K562 (cell line): ENCODE results near the gene LRRC41. TPM values are rescaled to one million over a fixed set of nuclear protein-coding genes. Genes with fewer than 3 reads are reported as not detected.
"Not testable (repeated sequence)": the region's sequence is repeated elsewhere in the genome, so short reads cannot be mapped to it uniquely, and the experiment has no call there.

Source experiments
- ATAC-seq: fragments of 200-7000 bp; cut with Tn5 transposase; 3 replicates; pipeline ENCODE4 v1.9.1; 2020; ENCODE audit warnings: moderate library complexity
- BruUV-seq: library from RNA; stranded (reverse); fragments of 400-500 nt; replicated peaks from 2 replicates; lab custom pipeline; 2021; lab: Mats Ljungman, UMichigan
- CTCF ChIA-PET: fragments of 300-600 bp; formaldehyde crosslinking; extraction: SDS; loops from one replicate; lab custom pipeline; 2021; ENCODE audit warnings: low intra/inter-chr PET ratio; lab: Yijun Ruan, JAX
- POLR2A ChIA-PET: fragments of 300-600, 350-650 bp; sonication (Branson Sonifier 250); formaldehyde crosslinking; extraction: SDS; loops from one replicate; lab custom pipeline; 2021; ENCODE audit warnings: antibody characterized with exemption, inconsistent platforms; lab: Yijun Ruan, JAX
- DNase-seq, 4 experiments: peaks; one replicate each; pipeline versions ENCODE4 v3.0.0 to v3.0.0-alpha.2; 2011 to 2018; ENCODE audit warnings: low spot score in 3 of 4, mixed read lengths in 3 of 4; ENCODE audit errors: extremely low read depth in 1 of 4
- FAIRE-seq: peaks from 2 replicates; lab custom pipeline; 2011; peaks lifted over from hg19 to GRCh38; lab: Jason Lieb, UNC
- H2AFZ ChIP-seq: 2 replicates; pipeline ENCODE4 v1.6.0; 2011; ENCODE audit warnings: low read depth, low read length, control low read depth, inconsistent platforms
- H3K27ac ChIP-seq: fragments of 200-600 bp; 3 replicates; pipeline ENCODE4 v1.8.0; 2011; ENCODE audit warnings: low read depth, mild to moderate bottlenecking, control low read depth, inconsistent platforms, low read length, moderate library complexity, mixed read lengths; ENCODE audit errors: extremely low read depth
- H3K27me3 ChIP-seq, 2 experiments: fragments of 300-600 bp in 1 of 2; 2 replicates in 1 of 2; 3 replicates in 1 of 2; pipeline versions ENCODE4 v1.6.0 to v1.8.0; 2011; ENCODE audit warnings: inconsistent platforms in 2 of 2, low read length in 2 of 2, mild to moderate bottlenecking in 1 of 2, mixed read lengths in 1 of 2, moderate library complexity in 1 of 2; ENCODE audit not compliant: control insufficient read depth in 2 of 2, insufficient read depth in 2 of 2
- H3K36me3 ChIP-seq: fragments of 300-600 bp; 3 replicates; pipeline ENCODE4 v1.8.0; 2011; ENCODE audit warnings: mild to moderate bottlenecking, low read length, inconsistent platforms; ENCODE audit not compliant: control insufficient read depth, insufficient read depth
- H3K4me1 ChIP-seq, 2 experiments: fragments of 200-600 bp in 1 of 2; replicated peaks in 1 of 2; 2 replicates in 1 of 2; 3 replicates in 1 of 2; pipeline versions ENCODE4 v1.5.1 to v1.8.0; 2011; ENCODE audit warnings: inconsistent platforms in 2 of 2, low read length in 2 of 2, mild to moderate bottlenecking in 1 of 2, mixed read lengths in 1 of 2, moderate library complexity in 1 of 2; ENCODE audit not compliant: control insufficient read depth in 2 of 2, insufficient read depth in 2 of 2
- H3K4me2 ChIP-seq: 2 replicates; pipeline ENCODE4 v1.6.1; 2011; ENCODE audit warnings: low read length, control low read depth, inconsistent platforms, mixed read lengths; ENCODE audit not compliant: insufficient read depth
- H3K4me3 ChIP-seq: fragments of 200-600 bp; sonication (generic), shearing (Covaris generic); 2 replicates; pipeline ENCODE4 v1.5.1; 2016; ENCODE audit warnings: control low read depth, inconsistent platforms
- H3K79me2 ChIP-seq: fragments of 200-600 bp; 3 replicates; pipeline ENCODE4 v1.8.0; 2011; ENCODE audit warnings: low read length, inconsistent platforms; ENCODE audit not compliant: control insufficient read depth, insufficient read depth
- H3K9ac ChIP-seq, 2 experiments: 2 replicates each; pipeline versions ENCODE4 v1.6.0 to v1.6.1; 2011; ENCODE audit warnings: low read depth in 2 of 2, low read length in 2 of 2, control low read depth in 1 of 2, inconsistent platforms in 1 of 2, mild to moderate bottlenecking in 1 of 2, mixed read lengths in 1 of 2; ENCODE audit not compliant: insufficient read depth in 1 of 2
- H3K9me1 ChIP-seq: one replicate; pipeline ENCODE4 v1.6.0; 2011; ENCODE audit warnings: inconsistent platforms, mild to moderate bottlenecking, low read length, moderate library complexity; ENCODE audit not compliant: control insufficient read depth, insufficient read depth
- H3K9me3 ChIP-seq: replicated peaks from 2 replicates; pipeline ENCODE4 v1.5.1; 2011; ENCODE audit warnings: low read depth, low read length, inconsistent platforms; ENCODE audit not compliant: control insufficient read depth, insufficient read depth
- H4K20me1 ChIP-seq: replicated peaks from 2 replicates; pipeline ENCODE4 v1.6.1; 2011; ENCODE audit warnings: low read length, inconsistent platforms, mixed read lengths; ENCODE audit not compliant: control insufficient read depth, insufficient read depth
- TRIM24 ChIP-seq, 2 experiments: fragments of 450-650 bp; IDR thresholded peaks; 2 replicates each; pipeline ENCODE4 v1.6.1; 2016
- TRIM28 ChIP-seq: fragments of 450-650 bp; IDR thresholded peaks from 2 replicates; pipeline ENCODE4 v1.6.1; 2017
- ZFP36 ChIP-seq: fragments of 150-350 bp; IDR thresholded peaks from 2 replicates; pipeline ENCODE4 v1.6.1; 2018; ENCODE audit warnings: low read length, low read depth; ENCODE audit not compliant: partially characterized antibody
- ZNF431 ChIP-seq: sonication (generic); formaldehyde crosslinking; IDR thresholded peaks from 2 replicates; pipeline ENCODE4 v1.8.0; 2022; ENCODE audit warnings: mild to moderate bottlenecking, missing genetic modification reagents
- WGBS: fragments of 100-300 bp; shearing (Covaris generic); methylation state at CpG from one replicate; pipeline ENCODE4 v1.1.6; 2016; ENCODE audit warnings: low coverage, mixed read lengths; ENCODE audit not compliant: insufficient coverage; ENCODE audit errors: missing lambda C conversion rate; 5-methylcytosine and 5-hydroxymethylcytosine counted together
- in situ Hi-C: fragments of 300-500 bp; cut with MboI; formaldehyde crosslinking; loops from 4 replicates; pipeline ENCODE4 v1.15.0; 2018; ENCODE audit warnings: inconsistent platforms, mixed read lengths
- intact Hi-C: fragments of 100-400 bp; cut with micrococcal nuclease; formaldehyde crosslinking; loops from 2 replicates; pipeline ENCODE4 v1.14.2; 2022
- polyA plus RNA-seq, 8 experiments: library from polyadenylated mRNA; depleted of rRNA in 4 of 8; stranded (reverse) in 5 of 8; unstranded in 3 of 8; fragments of >200 nt; fragmentation: Nextera tagmentation in 2 of 8; fragmentation: Illumina TruSeq in 1 of 8; extraction: Ambion mirVana in 2 of 8; extraction: Trizol in 1 of 8; gene quantifications; 2 replicates each; pipeline versions ENCODE4 v1.2.1 to v1.2.3, GENCODE V29; 2011 to 2014; ENCODE audit warnings: inconsistent platforms in 1 of 8, missing spikeins in 1 of 8
- total RNA-seq, 7 experiments: library from RNA; depleted of rRNA in 6 of 7; stranded (reverse); fragments of >200 nt in 6 of 7; fragmentation: Illumina TruSeq in 2 of 7; extraction: Trizol in 2 of 7; gene quantifications; 2 replicates each; pipeline versions ENCODE4 v1.2.1 to v1.2.3, GENCODE V29; 2011 to 2021; ENCODE audit warnings: low replicate concordance in 1 of 7
- TF ChIP-seq, protein P1 (sequence below): fragments of 450-650 bp; IDR thresholded peaks from 2 replicates; pipeline ENCODE4 v1.6.1; 2018; ENCODE audit warnings: mild to moderate bottlenecking, low read depth; ENCODE audit not compliant: partially characterized antibody
- TF ChIP-seq, protein P2 (sequence below), 2 experiments: fragments of 450-650 bp in 1 of 2; sonication (generic) in 1 of 2; formaldehyde crosslinking in 1 of 2; IDR thresholded peaks in 1 of 2; conservative IDR thresholded peaks in 1 of 2; 2 replicates each; pipeline versions ENCODE4 v1.6.1 to v1.8.1; 2016 to 2023; ENCODE audit warnings: mild to moderate bottlenecking in 2 of 2, moderate library complexity in 2 of 2, inconsistent platforms in 1 of 2, missing genetic modification reagents in 1 of 2

Gene LRRC41
- total and polyA plus RNA-seq, 9 of the 15 experiments (the other 6 are each of a cell fraction or from before 2014, with no cell fraction given): 10.5 to 64.7 (median 44.2) TPM

DNA sequence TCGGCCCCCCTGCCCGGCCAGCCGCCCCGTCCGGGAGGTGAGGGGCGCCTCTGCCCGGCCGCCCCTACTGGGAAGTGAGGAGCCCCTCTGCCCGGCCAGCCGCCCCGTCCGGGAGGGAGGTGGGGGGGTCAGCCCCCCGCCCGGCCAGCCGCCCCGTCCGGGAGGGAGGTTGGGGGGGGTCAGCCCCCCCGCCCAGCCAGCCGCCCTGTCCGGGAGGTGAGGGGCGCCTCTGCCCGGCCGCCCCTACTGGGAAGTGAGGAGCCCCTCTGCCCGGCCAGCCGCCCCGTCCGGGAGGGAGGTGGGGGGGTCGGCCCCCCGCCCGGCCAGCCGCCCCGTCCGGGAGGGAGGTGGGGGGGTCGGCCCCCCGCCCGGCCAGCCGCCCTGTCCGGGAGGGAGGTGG is 61.7 kb downstream of the LRRC41 start:
- peaks cover 10 to 23% of the 10 kb centered on the region in 2 experiments; a peak in 4 of 5 replicates for H3K4me1 ChIP-seq
- DNase-seq, CTCF ChIA-PET, in situ Hi-C loops, BruUV-seq, H3K4me3 ChIP-seq, H3K9ac ChIP-seq, intact Hi-C loops, H3K9me3 ChIP-seq, H3K9me1 ChIP-seq, H3K27ac ChIP-seq, H2AFZ ChIP-seq, H3K36me3 ChIP-seq, H4K20me1 ChIP-seq, FAIRE-seq, H3K4me2 ChIP-seq, POLR2A ChIA-PET, ATAC-seq, H3K79me2 ChIP-seq, H3K27me3 ChIP-seq: not testable (repeated sequence)
- WGBS: no CpG with 5 or more reads among the region's 38 CpGs

DNA sequence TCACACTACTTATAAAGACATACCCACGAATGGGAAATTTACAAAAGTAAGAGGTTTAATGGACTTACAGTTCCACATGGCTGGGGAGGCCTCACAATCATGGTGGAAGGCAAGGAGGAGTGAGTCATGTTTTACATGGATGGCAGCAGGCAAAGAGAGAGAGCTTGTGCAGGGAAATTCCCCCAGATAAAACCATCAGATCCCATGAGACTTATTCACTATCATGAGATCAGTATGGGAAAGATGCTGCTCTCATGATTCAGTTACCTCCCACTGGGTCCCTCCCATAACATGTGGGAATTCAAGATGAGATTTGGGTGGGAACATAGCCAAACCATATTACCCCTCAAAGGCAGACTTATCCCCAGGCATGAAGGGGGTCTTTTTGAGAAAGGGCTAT is 64.6 kb downstream of the LRRC41 start:
- H3K9ac ChIP-seq, CTCF ChIA-PET, H3K27me3 ChIP-seq, DNase-seq, FAIRE-seq, H3K36me3 ChIP-seq, H3K4me2 ChIP-seq, H4K20me1 ChIP-seq, intact Hi-C loops, H2AFZ ChIP-seq, BruUV-seq, H3K4me3 ChIP-seq, H3K4me1 ChIP-seq, in situ Hi-C loops, H3K27ac ChIP-seq, H3K9me1 ChIP-seq, H3K9me3 ChIP-seq, H3K79me2 ChIP-seq, ATAC-seq: not testable (repeated sequence)
- POLR2A ChIA-PET: interaction anchor here (1.2 to 1.9 kb wide), 2 partner anchors 11 to 13 kb away, joined by 3 to 6 read pairs; no protein-coding TSS in a partner anchor
- WGBS: 0% methylated on average over 1 of the region's 1 CpG
- TF ChIP-seq, protein P1, sequence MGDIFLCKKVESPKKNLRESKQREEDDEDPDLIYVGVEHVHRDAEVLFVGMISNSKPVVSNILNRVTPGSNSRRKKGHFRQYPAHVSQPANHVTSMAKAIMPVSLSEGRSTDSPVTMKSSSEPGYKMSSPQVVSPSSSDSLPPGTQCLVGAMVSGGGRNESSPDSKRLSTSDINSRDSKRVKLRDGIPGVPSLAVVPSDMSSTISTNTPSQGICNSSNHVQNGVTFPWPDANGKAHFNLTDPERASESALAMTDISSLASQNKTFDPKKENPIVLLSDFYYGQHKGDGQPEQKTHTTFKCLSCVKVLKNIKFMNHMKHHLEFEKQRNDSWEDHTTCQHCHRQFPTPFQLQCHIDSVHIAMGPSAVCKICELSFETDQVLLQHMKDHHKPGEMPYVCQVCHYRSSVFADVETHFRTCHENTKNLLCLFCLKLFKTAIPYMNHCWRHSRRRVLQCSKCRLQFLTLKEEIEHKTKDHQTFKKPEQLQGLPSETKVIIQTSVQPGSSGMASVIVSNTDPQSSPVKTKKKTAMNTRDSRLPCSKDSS: peak; percentile 15
- TF ChIP-seq TRIM28 (peak; percentile 82), TRIM24 (IDR thresholded peaks at IDR 0.05) (peak; percentile 29 to 64; a peak in 2 of 4 replicates), ZFP36 (peak; percentile 38), ZNF431 (CRISPR knock-in tag) (peak; percentile 100)
- TF ChIP-seq, protein P2, sequence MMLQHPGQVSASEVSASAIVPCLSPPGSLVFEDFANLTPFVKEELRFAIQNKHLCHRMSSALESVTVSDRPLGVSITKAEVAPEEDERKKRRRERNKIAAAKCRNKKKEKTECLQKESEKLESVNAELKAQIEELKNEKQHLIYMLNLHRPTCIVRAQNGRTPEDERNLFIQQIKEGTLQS (IDR thresholded peaks at IDR 0.05): peak; percentile 36; the same call in 1 of the 2 replicates
- TF ChIP-seq, protein P2 (CRISPR knock-in tag; conservative IDR thresholded peaks at IDR 0.05): not testable (repeated sequence)
